Activated T-helper 1 cell treated with anti-CD3 and anti-CD28 coated beads, Interleukin-12 subunit alpha, Interleukin-12 subunit beta, Interleukin-2, Interleukin-4 antibody, amounts not matched to agents 30 ng/mL and 10 ng/mL and 1 ng/mL, durations not matched to agents 14 hours and 24 hours and 36 hours (primary cell): ENCODE data around the gene NR3C2. TPM values are rescaled to one million over a fixed set of nuclear protein-coding genes. Genes with fewer than 3 reads are reported as not detected.

Experiments
- DNase-seq: peaks from one replicate; pipeline ENCODE4 v3.0.0; 2021; ENCODE audit warnings: low spot score
- H3K27ac Mint-ChIP-seq: one replicate; pipeline ENCODE4 v1.8.0; 2021; ENCODE audit warnings: mild to moderate bottlenecking, mixed read lengths
- H3K27me3 Mint-ChIP-seq: one replicate; pipeline ENCODE4 v1.8.0; 2022; ENCODE audit warnings: mild to moderate bottlenecking, moderate library complexity, mixed read lengths; ENCODE audit not compliant: insufficient read depth
- H3K36me3 Mint-ChIP-seq: one replicate; pipeline ENCODE4 v1.8.0; 2021; ENCODE audit warnings: low read depth, mixed read lengths
- H3K4me1 Mint-ChIP-seq: one replicate; pipeline ENCODE4 v1.8.0; 2021; ENCODE audit warnings: low read depth, mixed read lengths
- H3K4me3 Mint-ChIP-seq: one replicate; pipeline ENCODE4 v1.8.0; 2021; ENCODE audit warnings: mild to moderate bottlenecking, moderate library complexity, mixed read lengths
- H3K9me3 Mint-ChIP-seq: one replicate; pipeline ENCODE4 v1.8.0; 2021; ENCODE audit warnings: mixed read lengths
- intact Hi-C: fragments of 100-400 bp; cut with micrococcal nuclease; formaldehyde crosslinking; loops from one replicate; pipeline ENCODE4 v1.15.1; 2024
- total RNA-seq: library from RNA; stranded (reverse); gene quantifications from 2 replicates; pipeline ENCODE4 v1.2.3, GENCODE V29; 2022

NR3C2 gene
- total RNA-seq, 1 donor from 2014 or later = 0.29 TPM

GRCh38 chr4:148426643-148427042, 15.6 kb downstream of the NR3C2 start:
- peaks cover 4% of the 10 kb centered on the region for H3K9me3 Mint-ChIP-seq
- H3K4me1 Mint-ChIP-seq = no peaks in the 10 kb centered on the region
- intact Hi-C loops = no loop called here
- peaks cover 6% of the 10 kb centered on the region for H3K27me3 Mint-ChIP-seq
- no peak overlapping the region for H3K4me3 Mint-ChIP-seq
- no peak overlapping the region for H3K27ac Mint-ChIP-seq
- no peaks in the 10 kb centered on the region for H3K36me3 Mint-ChIP-seq
- DNase-seq = no peak

GRCh38 chr4:148425327-148426110, 16.7 kb downstream of the NR3C2 start:
- no peak overlapping the region for H3K4me3 Mint-ChIP-seq
- no peaks in the 10 kb centered on the region for H3K36me3 Mint-ChIP-seq
- peaks cover 4% of the 10 kb centered on the region for H3K9me3 Mint-ChIP-seq
- DNase-seq = no peak
- intact Hi-C loops = no loop called here
- peaks cover 3% of the 10 kb centered on the region for H3K27me3 Mint-ChIP-seq
- H3K4me1 Mint-ChIP-seq = no peaks in the 10 kb centered on the region
- H3K27ac Mint-ChIP-seq = no peak overlapping the region

- peaks cover 4% of the 10 kb centered on the region for H3K9me3 Mint-ChIP-seq
- intact Hi-C loops = no loop called here
- H3K27ac Mint-ChIP-seq = no peak overlapping the region
- no peaks in the 10 kb centered on the region for H3K36me3 Mint-ChIP-seq
- no peak for DNase-seq
- no peaks in the 10 kb centered on the region for H3K27me3 Mint-ChIP-seq
- no peaks in the 10 kb centered on the region for H3K4me1 Mint-ChIP-seq
- no peak overlapping the region for H3K4me3 Mint-ChIP-seq
Observed at GRCh38 chr4:148420397-148420796, 21.8 kb downstream of the NR3C2 start.

GRCh38 chr4:148415500-148415899, 26.7 kb downstream of the NR3C2 start:
- H3K4me3 Mint-ChIP-seq = no peak overlapping the region
- intact Hi-C loops = no loop called here
- no peaks in the 10 kb centered on the region for H3K27me3 Mint-ChIP-seq
- H3K9me3 Mint-ChIP-seq = no peaks in the 10 kb centered on the region
- H3K36me3 Mint-ChIP-seq = no peaks in the 10 kb centered on the region
- DNase-seq = no peak
- H3K4me1 Mint-ChIP-seq = no peaks in the 10 kb centered on the region
- H3K27ac Mint-ChIP-seq = no peak overlapping the region

GRCh38 chr4:148412460-148412994, 29.7 kb downstream of the NR3C2 start:
- no peaks in the 10 kb centered on the region for H3K27me3 Mint-ChIP-seq
- no peaks in the 10 kb centered on the region for H3K4me1 Mint-ChIP-seq
- no peak overlapping the region for H3K27ac Mint-ChIP-seq
- intact Hi-C loops = no loop called here
- DNase-seq = no peak
- H3K36me3 Mint-ChIP-seq = no peaks in the 10 kb centered on the region
- no peaks in the 10 kb centered on the region for H3K9me3 Mint-ChIP-seq
- H3K4me3 Mint-ChIP-seq = no peak overlapping the region

GRCh38 chr4:148405161-148405893, 36.9 kb downstream of the NR3C2 start:
- Mint-ChIP-seq H3K4me3 (no peak overlapping the region), H3K36me3 (no peaks in the 10 kb centered on the region), H3K9me3 (no peaks in the 10 kb centered on the region), H3K27me3 (no peaks in the 10 kb centered on the region), H3K27ac (no peak overlapping the region), H3K4me1 (no peaks in the 10 kb centered on the region)
- no peak for DNase-seq
- intact Hi-C loops = no loop called here

GRCh38 chr4:148398988-148399387, 43.2 kb downstream of the NR3C2 start:
- intact Hi-C loops = no loop called here

GRCh38 chr4:148397771-148398170, 44.4 kb downstream of the NR3C2 start:
- Mint-ChIP-seq H3K27ac (no peak overlapping the region), H3K9me3 (no peaks in the 10 kb centered on the region), H3K4me1 (no peaks in the 10 kb centered on the region), H3K4me3 (no peak overlapping the region), H3K36me3 (no peaks in the 10 kb centered on the region), H3K27me3 (no peaks in the 10 kb centered on the region)
- no peak for DNase-seq
- intact Hi-C loops = no loop called here

More at GRCh38 chr4:148398988-148399387, 43.2 kb downstream of the NR3C2 start:
- Mint-ChIP-seq H3K4me3 (no peak overlapping the region), H3K27me3 (no peaks in the 10 kb centered on the region), H3K36me3 (no peaks in the 10 kb centered on the region), H3K4me1 (no peaks in the 10 kb centered on the region), H3K27ac (no peak overlapping the region), H3K9me3 (no peaks in the 10 kb centered on the region)
- no peak for DNase-seq

- no peak overlapping the region for H3K4me3 Mint-ChIP-seq
- DNase-seq = no peak
- H3K36me3 Mint-ChIP-seq = no peaks in the 10 kb centered on the region
- intact Hi-C loops = no loop called here
- no peaks in the 10 kb centered on the region for H3K4me1 Mint-ChIP-seq
- H3K27me3 Mint-ChIP-seq = no peaks in the 10 kb centered on the region
- H3K9me3 Mint-ChIP-seq = no peaks in the 10 kb centered on the region
- no peak overlapping the region for H3K27ac Mint-ChIP-seq
Observed at GRCh38 chr4:148396986-148397673, 45.1 kb downstream of the NR3C2 start.

- H3K36me3 Mint-ChIP-seq = no peaks in the 10 kb centered on the region
- no peaks in the 10 kb centered on the region for H3K9me3 Mint-ChIP-seq
- no peaks in the 10 kb centered on the region for H3K4me1 Mint-ChIP-seq
- no peak for DNase-seq
- intact Hi-C loops = no loop called here
- H3K27ac Mint-ChIP-seq = no peak overlapping the region
- no peak overlapping the region for H3K4me3 Mint-ChIP-seq
- no peaks in the 10 kb centered on the region for H3K27me3 Mint-ChIP-seq
Observed at GRCh38 chr4:148395771-148396170, 46.4 kb downstream of the NR3C2 start.

GRCh38 chr4:148391056-148391455, 51.2 kb downstream of the NR3C2 start:
- no peak for DNase-seq
- Mint-ChIP-seq H3K4me3 (no peak overlapping the region), H3K4me1 (no peaks in the 10 kb centered on the region), H3K27ac (no peak overlapping the region), H3K9me3 (no peaks in the 10 kb centered on the region), H3K36me3 (no peaks in the 10 kb centered on the region), H3K27me3 (no peaks in the 10 kb centered on the region)
- intact Hi-C loops = no loop called here

- H3K27ac Mint-ChIP-seq = no peak overlapping the region
Observed at GRCh38 chr4:148390311-148390710, 51.9 kb downstream of the NR3C2 start.

GRCh38 chr4:148380291-148380690, 61.9 kb downstream of the NR3C2 start:
- no peaks in the 10 kb centered on the region for H3K36me3 Mint-ChIP-seq
- no peak overlapping the region for H3K27ac Mint-ChIP-seq
- no peak overlapping the region for H3K4me3 Mint-ChIP-seq
- DNase-seq = no peak
- H3K4me1 Mint-ChIP-seq = no peaks in the 10 kb centered on the region
- no peaks in the 10 kb centered on the region for H3K27me3 Mint-ChIP-seq
- H3K9me3 Mint-ChIP-seq = peaks cover 4% of the 10 kb centered on the region
- intact Hi-C loops = no loop called here

More at GRCh38 chr4:148390311-148390710, 51.9 kb downstream of the NR3C2 start:
- Mint-ChIP-seq H3K4me3 (no peak overlapping the region), H3K36me3 (no peaks in the 10 kb centered on the region), H3K27me3 (no peaks in the 10 kb centered on the region), H3K4me1 (no peaks in the 10 kb centered on the region), H3K9me3 (no peaks in the 10 kb centered on the region)
- intact Hi-C loops = no loop called here
- DNase-seq = no peak
